ENCODE results near the gene RPS19BP1. TPM values are rescaled to one million over a fixed set of nuclear protein-coding genes. Genes with fewer than 3 reads are reported as not detected.

RPS19BP1 gene
- total and polyA plus RNA-seq, 2 of the 8 experiments (the other 6 are each of a cell fraction or from before 2014, with no cell fraction given), result 77.9 to 97.9 TPM

DNA sequence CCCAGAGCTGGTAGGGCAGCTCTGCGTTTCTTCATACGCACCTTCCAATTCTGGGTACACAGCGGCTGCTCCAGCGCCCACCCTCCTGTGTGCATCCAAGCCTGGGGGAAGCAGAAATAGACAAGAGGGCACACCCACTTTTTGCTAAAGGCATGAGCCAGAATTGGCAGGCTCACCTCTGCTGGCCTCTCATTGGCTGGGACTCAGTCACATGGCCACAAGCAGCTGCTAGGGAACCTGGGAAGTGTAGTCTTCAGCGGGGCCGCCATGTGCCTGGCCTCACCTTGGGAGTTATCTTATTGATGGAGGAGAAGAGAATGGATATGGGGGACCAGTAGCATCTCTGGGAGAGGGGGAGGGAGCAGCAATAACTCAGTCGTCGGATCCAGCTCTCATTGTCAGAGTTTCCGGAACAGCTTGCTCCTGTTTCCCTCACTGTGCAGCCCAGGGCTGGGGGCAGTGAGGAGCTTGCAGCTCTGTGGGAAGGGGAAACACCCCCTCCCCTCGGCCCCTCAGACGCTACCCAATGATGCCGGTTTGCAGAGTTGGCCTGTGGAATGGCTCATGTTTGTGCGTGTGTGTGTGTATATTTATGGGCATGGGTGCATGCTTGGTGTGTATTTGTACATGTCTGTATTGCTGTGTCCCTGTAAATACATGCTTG lies 42.3 kb downstream of the RPS19BP1 start:
- Histone ChIP-seq H4K20me1 (replicated peaks in 1 of 2; ENCODE audit: control insufficient read depth in 1 of 2, insufficient read depth in 2 of 2, low read length in 2 of 2) (peaks cover 0 to 1% of the 10 kb centered on the region in 2 experiments), H3K23ac (ENCODE audit: insufficient read length) (no peak overlapping the region), H3K56ac (replicated peaks; ENCODE audit: insufficient read length, low read depth, low read length) (no peak overlapping the region), H3K27ac (ENCODE audit: low read depth, low read length) (no peak overlapping the region), H3K4ac (replicated peaks; ENCODE audit: insufficient read length, low read depth, low read length) (no peak overlapping the region), H3K9me3 (ENCODE audit: insufficient read depth in 2 of 2, low read depth in 1 of 2, low read length in 1 of 2) (no peaks in the 10 kb centered on the region), H2AFZ (ENCODE audit: low read length) (no peak overlapping the region), H3K4me1 (replicated peaks in 1 of 4; ENCODE audit: control insufficient read depth in 3 of 4, insufficient read depth in 4 of 4, low read length in 3 of 4) (peaks cover 0 to 6% (median 4%) of the 10 kb centered on the region in 4 experiments; a peak in 4 of 7 replicates), H4K5ac (ENCODE audit: insufficient read length, low read depth, low read length) (no peak overlapping the region), H3K14ac (ENCODE audit: insufficient read length) (no peak overlapping the region), H3K9ac (replicated peaks in 1 of 4; ENCODE audit: extremely low read depth in 1 of 4, low read depth in 3 of 4, low read length in 3 of 4) (no peak overlapping the region), H3K79me1 (ENCODE audit: low read depth, low read length) (no peaks in the 10 kb centered on the region), H3K18ac (ENCODE audit: extremely low read depth, low read length) (no peak overlapping the region), H2BK20ac (ENCODE audit: low read length) (no peak overlapping the region), H2BK12ac (ENCODE audit: low read depth, low read length) (no peak overlapping the region), H4K8ac (ENCODE audit: extremely low read depth, insufficient read depth, low read length) (no peak overlapping the region), H2BK5ac (ENCODE audit: low read depth, low read length) (no peak overlapping the region), H3K23me2 (ENCODE audit: low read depth, low read length) (no peaks in the 10 kb centered on the region), H3K4me2 (ENCODE audit: insufficient read depth in 1 of 2, low read depth in 2 of 2, low read length in 2 of 2) (peak overlapping the region; percentile 23 to 38; a peak in 2 of 4 replicates), H2BK120ac (replicated peaks; ENCODE audit: low read depth, low read length) (no peak overlapping the region), H3K27me3 (replicated peaks in 1 of 4; ENCODE audit: control insufficient read depth in 3 of 4, extremely low read depth in 1 of 4, insufficient read depth in 3 of 4, low read length in 3 of 4) (peaks cover 0 to 13% (median 3%) of the 10 kb centered on the region in 4 experiments; a peak in 4 of 7 replicates), H2BK15ac (ENCODE audit: low read length) (no peak overlapping the region), H4K91ac (replicated peaks; ENCODE audit: insufficient read length, low read length) (no peak overlapping the region), H2AK5ac (ENCODE audit: low read depth, low read length) (no peak overlapping the region), H3K79me2 (ENCODE audit: control insufficient read depth in 1 of 2, insufficient read depth in 2 of 2, low read length in 2 of 2) (no peaks in the 10 kb centered on the region), H3K36me3 (ENCODE audit: control insufficient read depth in 2 of 4, insufficient read depth in 4 of 4, low read length in 3 of 4) (no peaks in the 10 kb centered on the region), H3K4me3 (ENCODE audit: extremely low read depth in 1 of 4, insufficient read depth in 2 of 4, low read depth in 3 of 4, low read length in 4 of 4) (no peak overlapping the region)
- 41% methylated on average over 13 of the region's 13 CpGs; no CpG with 5 or more reads in 1 of the 2 experiments for WGBS, 2 experiments (ENCODE audit: extremely low coverage in 1 of 2, insufficient coverage in 1 of 2, insufficient read length in 1 of 2, insufficient replicate concordance in 2 of 2, low coverage in 1 of 2, low lambda C conversion rate in 2 of 2, missing lambda C conversion rate in 1 of 2)
- FAIRE-seq (peak; percentile 97), DNase-seq (ENCODE audit: low read depth in 1 of 2, low spot score in 2 of 2) (peak; percentile 39 to 81)
- POLR2A ChIA-PET (ENCODE audit: partially characterized antibody), result interaction anchor here (0.9 to 7.0 kb wide), 11 partner anchors 12 to 176 kb away, joined by 3 to 83 read pairs (median 5); partner anchors contain the start of genes ATF4, MIEF1 and RPL3
- CTCF ChIA-PET (ENCODE audit: partially characterized antibody), result interaction anchor here (0.9 to 19.7 kb wide), 15 partner anchors 10 to 169 kb away, joined by 3 to 361 read pairs (median 3); partner anchors contain the start of gene RPS19BP1
- no peak for TF ChIP-seq POLR2AphosphoS5 (IDR thresholded peaks at IDR 0.05; ENCODE audit: low read depth, low read length)
- TF ChIP-seq CREB1 (IDR thresholded peaks at IDR 0.05), result 0 out of 2 replicates have a peak, but pooled peaks have one; percentile 12
- peak; percentile 22; the same call in 1 of the 2 replicates for TF ChIP-seq TBP (IDR thresholded peaks at IDR 0.05; ENCODE audit: low read depth, low read length)
- no peak for TF ChIP-seq HDAC2 (IDR thresholded peaks at IDR 0.05; ENCODE audit: borderline replicate concordance in 1 of 2, low read depth in 2 of 2, low read length in 2 of 2)
- peak; percentile 96 for TF ChIP-seq YY1 (IDR thresholded peaks at IDR 0.05; ENCODE audit: low read depth, low read length)
- TF ChIP-seq KDM5A (IDR thresholded peaks at IDR 0.05; ENCODE audit: low read length), result no peak
- TF ChIP-seq RBBP5 (IDR thresholded peaks at IDR 0.05; ENCODE audit: borderline replicate concordance, low read depth, low read length), result no peak
- TF ChIP-seq ASH2L (IDR thresholded peaks at IDR 0.05; ENCODE audit: low read length), result no peak
- TF ChIP-seq, protein P1, sequence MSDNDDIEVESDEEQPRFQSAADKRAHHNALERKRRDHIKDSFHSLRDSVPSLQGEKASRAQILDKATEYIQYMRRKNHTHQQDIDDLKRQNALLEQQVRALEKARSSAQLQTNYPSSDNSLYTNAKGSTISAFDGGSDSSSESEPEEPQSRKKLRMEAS (IDR thresholded peaks at IDR 0.05), result peak; percentile 91
- TF ChIP-seq, protein P2, sequence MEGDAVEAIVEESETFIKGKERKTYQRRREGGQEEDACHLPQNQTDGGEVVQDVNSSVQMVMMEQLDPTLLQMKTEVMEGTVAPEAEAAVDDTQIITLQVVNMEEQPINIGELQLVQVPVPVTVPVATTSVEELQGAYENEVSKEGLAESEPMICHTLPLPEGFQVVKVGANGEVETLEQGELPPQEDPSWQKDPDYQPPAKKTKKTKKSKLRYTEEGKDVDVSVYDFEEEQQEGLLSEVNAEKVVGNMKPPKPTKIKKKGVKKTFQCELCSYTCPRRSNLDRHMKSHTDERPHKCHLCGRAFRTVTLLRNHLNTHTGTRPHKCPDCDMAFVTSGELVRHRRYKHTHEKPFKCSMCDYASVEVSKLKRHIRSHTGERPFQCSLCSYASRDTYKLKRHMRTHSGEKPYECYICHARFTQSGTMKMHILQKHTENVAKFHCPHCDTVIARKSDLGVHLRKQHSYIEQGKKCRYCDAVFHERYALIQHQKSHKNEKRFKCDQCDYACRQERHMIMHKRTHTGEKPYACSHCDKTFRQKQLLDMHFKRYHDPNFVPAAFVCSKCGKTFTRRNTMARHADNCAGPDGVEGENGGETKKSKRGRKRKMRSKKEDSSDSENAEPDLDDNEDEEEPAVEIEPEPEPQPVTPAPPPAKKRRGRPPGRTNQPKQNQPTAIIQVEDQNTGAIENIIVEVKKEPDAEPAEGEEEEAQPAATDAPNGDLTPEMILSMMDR (IDR thresholded peaks at IDR 0.05; ENCODE audit: control extremely low read depth in 1 of 3, insufficient read depth in 1 of 3, low read depth in 1 of 3, low read length in 3 of 3), result no peak
